ENCODE results near the gene CATSPER3.

The CATSPER3 gene

DNA sequence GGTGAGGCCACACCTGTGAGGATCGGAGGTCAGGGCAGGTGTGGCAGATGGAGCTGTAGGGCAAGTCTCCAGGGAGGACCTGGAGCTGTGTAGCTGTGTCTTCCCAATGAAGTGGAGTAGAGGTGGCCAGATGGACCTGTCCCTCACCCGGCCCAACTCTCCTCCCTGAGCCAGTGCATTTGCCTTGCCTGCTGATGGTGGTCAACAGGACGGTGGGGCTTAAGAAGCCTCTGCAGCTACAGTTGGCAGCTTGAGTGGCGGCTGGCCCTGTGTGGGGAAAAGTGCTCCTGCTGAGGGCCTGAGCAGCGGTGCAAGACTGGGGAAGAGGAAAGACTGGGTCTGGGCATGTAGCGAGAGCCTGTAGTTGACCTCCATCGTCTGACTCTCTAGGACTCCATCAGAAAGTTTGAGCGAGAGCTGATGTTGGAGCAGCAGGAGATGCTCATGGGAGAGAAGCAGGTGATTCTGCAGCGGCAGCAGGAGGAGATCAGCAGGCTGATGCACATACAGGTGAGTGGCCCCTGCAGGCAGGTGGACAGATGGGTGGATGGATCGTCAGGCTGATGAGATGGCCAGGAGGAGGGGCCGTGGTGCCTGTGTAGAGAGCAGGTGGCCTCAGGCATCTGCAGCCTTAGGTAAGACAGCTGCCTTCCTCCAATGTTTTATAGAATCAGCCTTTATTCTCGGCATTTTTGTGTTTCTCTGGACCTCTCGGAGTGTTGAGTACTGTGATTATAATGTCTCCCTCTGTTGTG lies 41.5 kb downstream of the CATSPER3 start:
- H3K4me1 ChIP-seq, result no peaks in the 10 kb centered on the region
- H3K27ac ChIP-seq, result no peak overlapping the region
- H3K9me3 ChIP-seq, result no peaks in the 10 kb centered on the region
- H3K4me2 ChIP-seq, result no peak overlapping the region
- H3K4me3 ChIP-seq, result no peak overlapping the region
- no peak overlapping the region for H3K9ac ChIP-seq
- TF ChIP-seq Cebpa-rat (IDR thresholded peaks at IDR 0.05), result no peak
- H3K36me3 ChIP-seq, result peaks cover 4% of the 10 kb centered on the region; the same call in 1 of the 2 replicates
- H4K20me1 ChIP-seq, result no peaks in the 10 kb centered on the region
- no peaks in the 10 kb centered on the region for H3K27me3 ChIP-seq

DNA sequence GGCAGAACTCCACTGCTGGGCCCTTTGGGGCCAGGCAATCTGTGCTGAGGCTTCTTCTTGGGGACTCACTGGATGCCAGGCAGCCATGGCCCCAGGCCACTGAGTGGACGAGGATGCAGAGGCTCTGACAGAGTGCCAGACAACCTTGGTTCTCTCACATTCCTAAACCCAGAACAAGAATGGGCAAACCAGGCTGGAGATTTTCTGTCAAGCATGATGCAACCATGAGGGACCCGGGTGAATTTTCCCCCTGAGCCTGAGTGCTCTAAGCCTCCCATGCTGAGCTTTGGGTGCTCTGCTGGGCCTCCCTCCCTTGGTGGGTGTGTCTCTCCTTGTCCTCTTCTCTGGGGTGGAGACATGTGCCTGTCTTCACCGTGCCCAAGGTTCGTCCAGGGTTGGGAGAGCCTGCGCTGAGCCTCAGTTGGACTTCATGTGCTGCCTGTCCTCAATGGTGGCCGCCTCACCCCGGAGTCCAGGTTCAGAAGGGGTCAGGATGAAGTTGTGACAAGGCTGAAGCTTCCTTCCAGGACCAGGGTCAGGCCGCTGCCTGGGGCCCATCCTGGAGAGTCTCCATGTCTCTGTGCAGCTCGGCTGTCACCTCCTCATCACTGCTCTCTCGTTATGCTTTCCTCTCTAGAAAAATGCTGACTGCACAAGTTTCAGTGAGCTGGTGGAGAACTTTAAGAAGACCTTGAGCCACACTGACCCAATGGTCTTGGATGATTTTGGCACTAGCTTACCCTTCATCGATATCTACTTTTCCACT lies 42.2 kb downstream of the CATSPER3 start:
- no peaks in the 10 kb centered on the region for H4K20me1 ChIP-seq
- no peaks in the 10 kb centered on the region for H3K9me3 ChIP-seq
- H3K9ac ChIP-seq, result no peak overlapping the region
- H3K4me2 ChIP-seq, result no peak overlapping the region
- no peaks in the 10 kb centered on the region for H3K27me3 ChIP-seq
- no peaks in the 10 kb centered on the region for H3K4me1 ChIP-seq
- no peak overlapping the region for H3K27ac ChIP-seq
- TF ChIP-seq Cebpa-rat (IDR thresholded peaks at IDR 0.05), result no peak
- H3K4me3 ChIP-seq, result no peak overlapping the region
- H3K36me3 ChIP-seq, result no peaks in the 10 kb centered on the region

DNA sequence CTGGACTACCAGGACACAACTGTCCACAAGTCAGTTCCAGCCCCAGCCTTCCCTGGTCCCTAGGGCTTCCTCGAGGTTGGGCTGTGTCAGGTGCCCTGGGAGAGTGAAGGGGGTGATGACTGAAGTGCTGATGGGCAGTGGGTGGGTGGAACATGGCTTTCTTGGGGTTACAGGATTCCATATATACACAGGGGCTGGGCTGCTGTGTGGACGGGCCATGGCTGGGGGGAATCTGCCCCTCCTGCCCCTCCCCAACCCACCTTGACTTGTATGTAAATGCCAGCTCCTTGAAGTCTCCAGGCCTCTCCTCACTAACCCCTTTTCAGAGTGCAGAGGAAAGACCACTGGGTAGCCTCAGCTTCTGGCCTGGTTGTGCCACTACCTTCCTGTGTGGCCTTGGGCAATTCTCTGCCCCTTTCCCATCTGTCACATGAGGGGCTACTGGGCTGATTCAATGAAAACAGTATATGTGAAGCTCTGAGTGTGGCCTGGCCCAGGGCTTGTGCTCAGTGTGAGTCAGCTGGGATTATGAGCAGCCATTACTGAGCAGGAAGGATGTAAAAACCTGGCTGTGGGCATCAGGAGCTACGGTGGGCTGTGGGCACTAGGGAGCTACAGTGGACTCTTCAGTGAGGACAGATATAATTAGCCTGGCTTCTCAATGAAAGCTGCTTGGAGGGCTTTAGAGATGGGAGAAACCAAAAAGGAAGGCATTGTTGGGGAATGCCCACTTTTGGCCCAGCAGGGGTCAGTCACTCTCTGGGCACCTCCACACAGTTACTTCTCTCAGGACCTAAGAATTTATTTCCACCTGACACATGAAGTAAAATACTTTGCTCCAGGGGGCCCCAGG lies 43.0 kb downstream of the CATSPER3 start:
- no peak for TF ChIP-seq Cebpa-rat (IDR thresholded peaks at IDR 0.05)
- no peaks in the 10 kb centered on the region for H3K9me3 ChIP-seq

DNA sequence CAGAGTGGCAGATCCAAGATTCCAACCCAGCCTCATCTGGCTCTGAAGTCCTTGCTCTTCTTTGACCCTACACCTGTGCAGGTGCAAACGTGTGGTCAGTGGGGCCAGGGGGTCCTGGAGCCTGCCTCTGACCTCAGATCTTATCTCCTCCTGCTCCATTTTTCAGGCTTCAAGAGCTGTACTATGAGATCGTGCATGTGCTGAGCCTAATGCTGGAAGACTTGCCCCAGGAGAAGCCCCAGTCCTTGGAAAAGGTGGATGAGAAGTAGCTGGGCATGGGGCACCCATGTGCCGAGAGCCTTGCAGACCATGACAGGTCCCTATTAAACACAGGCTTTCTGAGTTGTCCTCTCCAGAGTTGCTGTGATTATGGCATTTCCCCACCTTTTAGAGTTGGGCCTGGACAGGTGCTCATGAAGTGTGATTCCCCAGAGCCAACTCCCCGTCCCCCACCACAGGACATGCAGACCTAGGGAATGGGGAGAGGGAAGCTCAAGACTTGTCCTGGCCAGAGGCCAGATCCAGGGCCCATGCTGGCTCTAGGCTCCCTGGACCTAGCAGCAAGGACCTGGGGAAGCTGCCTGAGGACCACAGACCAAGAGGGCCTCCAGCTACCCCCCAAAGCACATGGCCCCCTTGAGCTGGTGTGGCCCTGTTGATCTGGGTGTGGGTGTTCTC lies 43.8 kb downstream of the CATSPER3 start:
- Histone ChIP-seq H3K4me1 (no peaks in the 10 kb centered on the region), H3K9me3 (no peaks in the 10 kb centered on the region), H3K4me3 (no peak overlapping the region), H3K36me3 (no peaks in the 10 kb centered on the region), H4K20me1 (no peaks in the 10 kb centered on the region), H3K27me3 (no peaks in the 10 kb centered on the region), H3K27ac (no peak overlapping the region), H3K4me2 (no peak overlapping the region), H3K9ac (no peak overlapping the region)
- TF ChIP-seq Cebpa-rat (IDR thresholded peaks at IDR 0.05), result no peak

More for the DNA sequence above, 43.0 kb downstream of the CATSPER3 start:
- H3K36me3 ChIP-seq, result no peaks in the 10 kb centered on the region
- H4K20me1 ChIP-seq, result no peaks in the 10 kb centered on the region
- H3K27ac ChIP-seq, result no peak overlapping the region
- no peaks in the 10 kb centered on the region for H3K4me1 ChIP-seq
- no peak overlapping the region for H3K4me2 ChIP-seq
- no peak overlapping the region for H3K4me3 ChIP-seq
- H3K27me3 ChIP-seq, result no peaks in the 10 kb centered on the region
- H3K9ac ChIP-seq, result no peak overlapping the region

DNA sequence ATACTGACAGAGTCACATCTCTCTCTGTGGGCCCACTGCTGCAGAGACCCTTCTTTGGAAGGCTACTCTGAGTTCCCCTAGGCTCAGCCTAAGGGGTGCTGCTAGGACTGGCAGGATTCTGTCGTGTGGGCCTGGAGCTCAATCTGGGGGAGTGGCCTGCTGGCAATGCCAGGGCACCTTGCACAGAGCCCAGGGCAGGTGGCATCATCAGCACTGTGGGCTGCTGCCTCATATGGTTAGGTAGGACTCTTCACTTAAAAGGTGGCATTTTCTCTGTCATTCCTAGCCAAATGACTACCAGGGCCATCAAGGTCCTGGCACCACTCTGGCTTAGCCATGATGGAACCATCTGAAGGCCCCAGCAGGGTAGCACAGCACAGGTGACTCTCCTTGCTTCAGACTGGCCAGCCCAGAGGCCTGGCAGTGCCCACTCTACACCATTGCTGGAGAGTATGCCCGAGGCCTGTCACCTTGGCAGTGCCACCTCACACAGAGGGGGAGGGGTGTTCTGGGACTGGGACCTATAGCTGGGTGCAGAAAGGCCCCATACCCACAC lies 44.4 kb downstream of the CATSPER3 start:
- H3K4me3 ChIP-seq, result no peak overlapping the region
- H3K4me1 ChIP-seq, result no peaks in the 10 kb centered on the region
- H3K36me3 ChIP-seq, result no peaks in the 10 kb centered on the region
- H3K9ac ChIP-seq, result no peak overlapping the region
- no peak overlapping the region for H3K27ac ChIP-seq
- H3K9me3 ChIP-seq, result no peaks in the 10 kb centered on the region
- no peaks in the 10 kb centered on the region for H4K20me1 ChIP-seq
- TF ChIP-seq Cebpa-rat (IDR thresholded peaks at IDR 0.05), result no peak
- H3K27me3 ChIP-seq, result no peaks in the 10 kb centered on the region
- H3K4me2 ChIP-seq, result no peak overlapping the region

DNA sequence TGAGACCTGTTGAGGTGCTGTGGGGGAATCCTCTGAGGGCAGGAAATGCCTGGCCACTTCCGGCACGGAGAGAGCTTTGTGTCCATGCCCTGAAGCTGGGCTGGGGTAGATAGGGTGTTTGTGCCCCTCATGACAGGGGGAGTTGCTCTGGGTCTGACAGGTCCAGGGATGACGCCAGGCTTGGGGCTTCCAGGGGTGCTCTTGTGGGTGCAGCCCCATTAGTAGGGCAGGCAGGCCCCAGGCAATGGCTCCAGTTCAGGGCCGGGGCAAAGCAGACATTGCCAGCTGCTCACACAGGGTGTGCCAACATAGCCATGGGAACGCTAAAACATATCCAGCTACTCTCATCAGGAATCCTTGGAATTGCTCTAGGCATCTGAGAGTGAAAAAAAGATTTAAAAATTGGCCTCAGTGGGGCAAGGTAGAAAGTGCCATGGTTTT lies 45.3 kb downstream of the CATSPER3 start:
- Histone ChIP-seq H3K9ac (no peak overlapping the region), H3K4me1 (no peaks in the 10 kb centered on the region), H4K20me1 (no peaks in the 10 kb centered on the region), H3K27me3 (no peaks in the 10 kb centered on the region), H3K4me3 (no peak overlapping the region), H3K27ac (no peak overlapping the region), H3K4me2 (no peak overlapping the region), H3K9me3 (no peaks in the 10 kb centered on the region), H3K36me3 (no peaks in the 10 kb centered on the region)
- no peak for TF ChIP-seq Cebpa-rat (IDR thresholded peaks at IDR 0.05)

DNA sequence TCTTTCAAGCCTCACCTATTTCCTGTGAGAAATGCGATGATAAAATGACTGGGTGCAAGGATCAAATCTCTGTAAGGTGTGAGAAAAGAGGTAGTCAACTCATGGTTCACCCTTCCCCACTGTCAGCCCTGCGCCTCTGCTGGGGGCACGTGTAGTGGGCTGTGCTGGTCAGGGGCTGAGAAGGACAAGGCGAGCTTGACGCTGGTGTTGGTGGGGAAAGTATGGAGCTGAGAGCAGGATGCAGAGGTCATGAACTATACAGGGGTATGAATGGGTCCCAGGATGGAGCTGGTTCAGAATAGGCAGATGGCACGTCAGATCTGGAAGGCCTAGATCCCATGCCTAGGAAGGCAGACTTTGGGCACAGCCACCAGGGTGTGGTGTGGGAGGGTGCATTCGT lies 45.7 kb downstream of the CATSPER3 start:
- no peaks in the 10 kb centered on the region for H3K36me3 ChIP-seq
- H4K20me1 ChIP-seq, result no peaks in the 10 kb centered on the region

DNA sequence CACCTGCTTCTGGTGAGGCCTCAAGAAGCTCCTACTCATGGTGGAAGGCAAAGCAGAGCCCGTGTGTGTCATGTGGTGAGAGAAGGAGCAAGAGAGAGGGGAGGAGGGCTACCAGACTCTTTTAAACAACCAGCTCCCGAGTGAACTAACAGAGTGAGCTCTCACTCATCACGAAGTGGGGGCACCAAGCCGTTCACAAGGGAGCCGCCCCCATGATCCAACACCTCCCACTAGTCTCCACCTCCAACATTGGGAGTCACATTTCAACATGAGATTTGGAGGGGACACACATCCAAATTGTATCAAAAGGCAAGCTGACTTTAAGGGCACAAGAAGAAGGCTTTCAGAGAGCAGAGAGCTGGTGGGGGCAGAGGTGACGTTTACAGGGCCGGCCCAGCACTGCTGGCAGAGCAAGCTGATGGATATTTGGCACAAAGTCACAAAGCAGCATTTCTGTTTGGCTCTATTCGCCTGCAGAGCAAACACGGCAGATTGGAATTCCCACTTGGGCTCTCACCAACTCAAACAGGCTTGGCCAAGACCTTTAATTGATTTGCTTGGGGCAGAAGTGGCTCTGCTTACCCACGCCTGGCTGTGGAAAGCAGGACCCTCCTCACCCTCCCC lies 46.4 kb downstream of the CATSPER3 start:
- TF ChIP-seq Cebpa-rat (IDR thresholded peaks at IDR 0.05), result no peak
- Histone ChIP-seq H3K4me3 (no peak overlapping the region), H3K27ac (no peak overlapping the region), H3K4me2 (no peak overlapping the region), H3K27me3 (no peaks in the 10 kb centered on the region), H3K4me1 (no peaks in the 10 kb centered on the region), H3K9me3 (no peaks in the 10 kb centered on the region), H3K9ac (no peak overlapping the region), H3K36me3 (no peaks in the 10 kb centered on the region), H4K20me1 (no peaks in the 10 kb centered on the region)

More for the DNA sequence above, 45.7 kb downstream of the CATSPER3 start:
- no peak overlapping the region for H3K4me2 ChIP-seq
- no peak overlapping the region for H3K4me3 ChIP-seq
- no peaks in the 10 kb centered on the region for H3K9me3 ChIP-seq
- H3K9ac ChIP-seq, result no peak overlapping the region
- no peaks in the 10 kb centered on the region for H3K4me1 ChIP-seq
- no peaks in the 10 kb centered on the region for H3K27me3 ChIP-seq
- no peak overlapping the region for H3K27ac ChIP-seq
- TF ChIP-seq Cebpa-rat (IDR thresholded peaks at IDR 0.05), result no peak

DNA sequence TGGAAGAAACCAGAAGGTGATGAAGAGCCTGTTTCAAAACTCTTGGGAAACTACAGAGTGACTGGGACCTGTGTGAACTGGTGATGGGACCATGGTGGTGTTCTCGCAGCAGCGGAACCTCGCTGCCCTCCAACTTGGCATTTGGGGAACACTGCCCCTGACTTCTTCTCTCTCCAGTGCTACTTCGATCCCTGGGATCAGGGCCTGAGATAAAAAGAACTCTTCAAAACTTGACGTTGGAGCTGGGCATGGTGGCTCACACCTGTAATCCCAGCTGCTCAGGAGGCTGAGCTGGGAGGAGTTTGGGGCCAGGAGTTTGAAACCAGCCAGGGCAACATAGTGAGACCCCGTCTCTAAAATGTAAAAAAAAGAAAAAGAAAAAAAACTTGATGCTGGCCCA lies 48.2 kb downstream of the CATSPER3 start:
- no peaks in the 10 kb centered on the region for H3K4me1 ChIP-seq

More for the DNA sequence above, 48.2 kb downstream of the CATSPER3 start:
- Histone ChIP-seq H3K4me3 (no peak overlapping the region), H4K20me1 (no peaks in the 10 kb centered on the region), H3K9me3 (no peaks in the 10 kb centered on the region), H3K9ac (no peak overlapping the region), H3K27me3 (no peaks in the 10 kb centered on the region), H3K4me2 (no peak overlapping the region), H3K27ac (no peak overlapping the region), H3K36me3 (no peaks in the 10 kb centered on the region)
- no peak for TF ChIP-seq Cebpa-rat (IDR thresholded peaks at IDR 0.05)

Measured in BLaER1 (cell line).